Measurements from ENCODE around the gene TBC1D2. TPM values are rescaled to one million over a fixed set of nuclear protein-coding genes. Genes with fewer than 3 reads are reported as not detected.

TBC1D2 gene, protein sequence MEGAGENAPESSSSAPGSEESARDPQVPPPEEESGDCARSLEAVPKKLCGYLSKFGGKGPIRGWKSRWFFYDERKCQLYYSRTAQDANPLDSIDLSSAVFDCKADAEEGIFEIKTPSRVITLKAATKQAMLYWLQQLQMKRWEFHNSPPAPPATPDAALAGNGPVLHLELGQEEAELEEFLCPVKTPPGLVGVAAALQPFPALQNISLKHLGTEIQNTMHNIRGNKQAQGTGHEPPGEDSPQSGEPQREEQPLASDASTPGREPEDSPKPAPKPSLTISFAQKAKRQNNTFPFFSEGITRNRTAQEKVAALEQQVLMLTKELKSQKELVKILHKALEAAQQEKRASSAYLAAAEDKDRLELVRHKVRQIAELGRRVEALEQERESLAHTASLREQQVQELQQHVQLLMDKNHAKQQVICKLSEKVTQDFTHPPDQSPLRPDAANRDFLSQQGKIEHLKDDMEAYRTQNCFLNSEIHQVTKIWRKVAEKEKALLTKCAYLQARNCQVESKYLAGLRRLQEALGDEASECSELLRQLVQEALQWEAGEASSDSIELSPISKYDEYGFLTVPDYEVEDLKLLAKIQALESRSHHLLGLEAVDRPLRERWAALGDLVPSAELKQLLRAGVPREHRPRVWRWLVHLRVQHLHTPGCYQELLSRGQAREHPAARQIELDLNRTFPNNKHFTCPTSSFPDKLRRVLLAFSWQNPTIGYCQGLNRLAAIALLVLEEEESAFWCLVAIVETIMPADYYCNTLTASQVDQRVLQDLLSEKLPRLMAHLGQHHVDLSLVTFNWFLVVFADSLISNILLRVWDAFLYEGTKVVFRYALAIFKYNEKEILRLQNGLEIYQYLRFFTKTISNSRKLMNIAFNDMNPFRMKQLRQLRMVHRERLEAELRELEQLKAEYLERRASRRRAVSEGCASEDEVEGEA
- 24.3 to 30.8 TPM (median 24.5 TPM) in 3 replicates for total RNA-seq
- long read RNA-seq, transcript TBC1D2-205 (13 exons, 3,349 nt): major isoform, 82 of 116 reads
- long read RNA-seq, partial matches to known transcripts: 2 of 116 reads
- long read RNA-seq, other reads (novel, unspliced or antisense): 26 of 116 reads

DNA sequence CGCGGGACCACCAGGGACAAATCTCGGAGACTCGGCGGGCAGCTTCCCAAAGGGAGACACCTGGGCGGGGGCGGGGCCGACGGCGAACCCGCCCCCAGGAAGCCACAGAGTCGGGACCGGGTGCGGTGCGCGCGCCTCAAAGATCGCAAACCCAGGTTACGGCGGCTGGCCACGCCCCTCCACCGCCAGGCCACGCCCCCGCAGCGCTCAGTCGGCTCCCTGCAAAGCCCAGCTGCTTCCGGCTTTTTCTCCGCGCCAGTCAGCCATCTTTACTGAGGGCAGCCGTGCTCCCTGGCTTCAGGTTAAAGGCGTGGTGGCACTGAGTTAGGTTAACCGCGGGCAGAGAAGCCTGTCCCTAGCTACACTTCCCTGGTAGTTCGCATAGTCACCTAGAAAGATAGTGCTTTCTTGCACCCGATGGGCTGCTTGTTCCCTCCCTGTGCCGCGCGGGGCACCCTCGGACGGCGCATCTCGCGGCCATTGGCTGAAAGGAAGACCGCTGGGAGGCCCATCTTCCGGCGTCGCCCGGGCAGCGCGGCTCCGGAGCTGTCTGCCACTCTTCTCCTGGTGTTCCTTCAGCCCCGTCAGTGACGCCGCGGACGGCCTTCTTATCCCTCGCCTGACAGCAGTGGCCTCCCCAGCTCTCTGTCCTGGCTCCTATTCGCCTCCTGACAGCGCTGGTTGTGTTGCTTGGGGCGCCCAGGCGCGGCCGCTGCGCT, at the start of gene TBC1D2:
TBC1D2 (minus strand) TSS at position 72 of the 719 bp plus-strand sequence. CDS start 108 bp downstream, outside the sequence.
- peak; percentile 97 for DNase-seq (ENCODE audit: low spot score)
- peak within 1 kb of the TSS; percentile 89 for H3K4me3 Mint-ChIP-seq (ENCODE audit: unreplicated experiment)
- H3K27me3 Mint-ChIP-seq (ENCODE audit: low read depth): no peaks in the 10 kb centered on the region
- TF ChIP-seq, protein P1, sequence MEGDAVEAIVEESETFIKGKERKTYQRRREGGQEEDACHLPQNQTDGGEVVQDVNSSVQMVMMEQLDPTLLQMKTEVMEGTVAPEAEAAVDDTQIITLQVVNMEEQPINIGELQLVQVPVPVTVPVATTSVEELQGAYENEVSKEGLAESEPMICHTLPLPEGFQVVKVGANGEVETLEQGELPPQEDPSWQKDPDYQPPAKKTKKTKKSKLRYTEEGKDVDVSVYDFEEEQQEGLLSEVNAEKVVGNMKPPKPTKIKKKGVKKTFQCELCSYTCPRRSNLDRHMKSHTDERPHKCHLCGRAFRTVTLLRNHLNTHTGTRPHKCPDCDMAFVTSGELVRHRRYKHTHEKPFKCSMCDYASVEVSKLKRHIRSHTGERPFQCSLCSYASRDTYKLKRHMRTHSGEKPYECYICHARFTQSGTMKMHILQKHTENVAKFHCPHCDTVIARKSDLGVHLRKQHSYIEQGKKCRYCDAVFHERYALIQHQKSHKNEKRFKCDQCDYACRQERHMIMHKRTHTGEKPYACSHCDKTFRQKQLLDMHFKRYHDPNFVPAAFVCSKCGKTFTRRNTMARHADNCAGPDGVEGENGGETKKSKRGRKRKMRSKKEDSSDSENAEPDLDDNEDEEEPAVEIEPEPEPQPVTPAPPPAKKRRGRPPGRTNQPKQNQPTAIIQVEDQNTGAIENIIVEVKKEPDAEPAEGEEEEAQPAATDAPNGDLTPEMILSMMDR (IDR thresholded peaks at IDR 0.05): peak; percentile 67
- peak within 1 kb of the TSS; percentile 98 for H3K27ac Mint-ChIP-seq (ENCODE audit: unreplicated experiment)
- peaks cover 52% of the 10 kb centered on the region for H3K4me1 Mint-ChIP-seq (ENCODE audit: low read depth)
- no peaks in the 10 kb centered on the region for H3K9me3 Mint-ChIP-seq (ENCODE audit: low read depth)
- H3K36me3 Mint-ChIP-seq (ENCODE audit: low read depth): peaks cover 2% of the 10 kb centered on the region

DNA sequence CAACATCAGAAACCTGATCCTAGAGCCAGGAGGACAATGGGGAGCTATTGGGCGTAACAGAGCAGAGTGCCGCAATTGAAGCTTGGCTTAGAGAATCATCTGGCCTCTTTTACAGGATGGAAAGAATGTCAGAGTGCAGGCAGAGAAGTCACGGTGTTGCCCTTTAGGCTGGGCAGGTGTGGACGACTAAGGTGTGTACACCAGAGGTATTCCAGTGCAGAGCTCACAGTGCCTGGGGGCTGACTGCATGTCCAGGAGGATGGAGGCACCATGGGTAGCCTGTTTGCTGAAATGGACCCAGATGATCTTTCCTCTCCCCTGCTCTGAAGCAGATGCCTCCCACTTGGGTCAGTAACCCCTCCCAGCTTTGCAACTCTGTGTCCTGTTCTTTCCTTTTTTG, 48.9 kb upstream of the TBC1D2 start:
- H3K4me3 Mint-ChIP-seq (ENCODE audit: unreplicated experiment): no peak overlapping the region
- H3K27me3 Mint-ChIP-seq (ENCODE audit: low read depth): peaks cover 8% of the 10 kb centered on the region
- TF ChIP-seq, protein P1 (IDR thresholded peaks at IDR 0.05): no peak
- no peak for DNase-seq (ENCODE audit: low spot score)
- H3K9me3 Mint-ChIP-seq (ENCODE audit: low read depth): no peaks in the 10 kb centered on the region
- no peaks in the 10 kb centered on the region for H3K36me3 Mint-ChIP-seq (ENCODE audit: low read depth)
- H3K27ac Mint-ChIP-seq (ENCODE audit: unreplicated experiment): no peak overlapping the region
- no peaks in the 10 kb centered on the region for H3K4me1 Mint-ChIP-seq (ENCODE audit: low read depth)

DNA sequence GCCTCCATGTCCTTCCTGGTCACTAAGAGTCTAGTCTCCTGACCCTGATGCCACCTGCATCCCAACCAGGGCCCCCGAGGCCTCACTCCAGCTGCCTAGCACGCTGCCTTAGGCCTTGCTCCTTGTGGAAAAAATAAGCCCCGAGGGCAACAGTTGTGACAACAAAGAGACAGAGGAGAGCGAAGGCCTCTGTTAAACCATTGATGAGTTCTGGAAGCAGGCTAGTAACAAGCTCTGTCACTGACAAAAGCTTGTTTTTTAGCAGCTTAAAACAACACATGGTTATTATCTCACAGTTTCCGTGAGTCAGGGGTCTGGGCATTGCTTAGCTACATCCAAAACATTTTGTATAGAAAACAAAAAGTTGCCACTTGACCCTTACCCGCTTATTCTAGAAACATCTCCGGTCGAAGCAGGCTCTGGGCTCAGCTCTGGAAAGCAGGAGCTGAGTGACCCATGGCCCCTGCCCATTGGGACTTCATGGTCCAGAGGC, 48.2 kb upstream of the TBC1D2 start:
- no peak for DNase-seq (ENCODE audit: low spot score)
- H3K9me3 Mint-ChIP-seq (ENCODE audit: low read depth): no peaks in the 10 kb centered on the region
- peaks cover 9% of the 10 kb centered on the region for H3K27me3 Mint-ChIP-seq (ENCODE audit: low read depth)
- no peak overlapping the region for H3K4me3 Mint-ChIP-seq (ENCODE audit: unreplicated experiment)
- H3K36me3 Mint-ChIP-seq (ENCODE audit: low read depth): no peaks in the 10 kb centered on the region
- H3K27ac Mint-ChIP-seq (ENCODE audit: unreplicated experiment): no peak overlapping the region
- H3K4me1 Mint-ChIP-seq (ENCODE audit: low read depth): no peaks in the 10 kb centered on the region
- TF ChIP-seq, protein P1 (IDR thresholded peaks at IDR 0.05): no peak

DNA sequence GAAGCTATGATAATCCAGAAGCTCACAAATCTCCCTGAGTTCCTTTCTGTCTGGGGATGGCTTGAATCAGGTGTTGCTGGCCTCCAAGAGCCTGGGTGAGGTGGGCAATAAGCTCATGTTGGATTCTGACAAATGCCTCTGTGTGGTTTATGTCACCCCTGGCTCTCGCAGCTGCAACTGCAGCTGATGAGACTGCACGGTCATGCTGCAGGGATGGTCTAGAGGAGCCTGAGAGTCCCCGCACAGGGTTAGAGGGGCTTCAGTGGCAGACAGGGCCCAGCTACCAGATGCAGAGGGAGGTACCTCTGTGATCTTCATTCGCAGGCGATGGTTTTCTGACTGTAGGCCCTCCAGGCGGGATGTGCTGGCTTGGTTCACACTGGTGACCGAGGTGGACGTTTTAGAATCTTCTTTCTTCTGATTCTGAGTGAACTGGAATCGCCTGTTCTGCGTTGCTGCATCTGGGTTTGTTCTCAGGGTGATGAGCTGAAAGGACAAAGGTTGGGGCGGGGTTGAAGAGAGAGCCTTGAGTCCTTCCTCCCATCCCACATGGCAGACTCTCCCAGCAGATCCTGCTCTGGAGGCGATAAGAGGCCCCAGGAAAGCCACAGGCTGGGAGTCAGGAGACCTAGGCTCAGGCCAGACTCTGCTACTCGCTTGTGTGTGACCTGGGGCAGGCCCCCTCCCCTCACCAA, 47.6 kb upstream of the TBC1D2 start:
- Mint-ChIP-seq H3K27me3 (ENCODE audit: low read depth) (peaks cover 7% of the 10 kb centered on the region), H3K4me3 (ENCODE audit: unreplicated experiment) (no peak overlapping the region), H3K36me3 (ENCODE audit: low read depth) (no peaks in the 10 kb centered on the region), H3K9me3 (ENCODE audit: low read depth) (no peaks in the 10 kb centered on the region), H3K27ac (ENCODE audit: unreplicated experiment) (no peak overlapping the region), H3K4me1 (ENCODE audit: low read depth) (no peaks in the 10 kb centered on the region)
- TF ChIP-seq, protein P1 (IDR thresholded peaks at IDR 0.05): no peak
- peak; percentile 71 for DNase-seq (ENCODE audit: low spot score)
